ENCODE measurements around the gene GYG1. TPM values are rescaled to one million over a fixed set of nuclear protein-coding genes. Genes with fewer than 3 reads are reported as not detected.

GYG1 gene
- polyA plus RNA-seq, 1 donor from 2014 or later, result 2.4 TPM

DNA sequence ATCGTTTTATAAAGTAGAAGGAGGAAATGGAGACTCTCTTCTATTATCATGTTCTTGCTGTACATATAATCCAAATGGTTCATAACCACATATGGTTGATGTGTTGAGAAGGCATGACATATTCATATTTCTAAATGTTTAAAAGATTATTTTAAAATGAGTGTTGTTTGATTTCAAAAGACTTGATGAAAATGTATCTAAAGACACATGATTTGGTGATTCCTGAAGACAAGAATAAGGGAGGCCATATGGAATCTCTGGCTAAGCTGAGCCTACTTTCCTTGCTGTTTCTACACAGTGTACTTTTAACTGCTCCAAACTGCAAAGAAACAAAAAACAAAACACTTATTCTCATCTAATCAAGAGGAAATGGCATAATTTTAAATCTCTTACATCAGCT is 23.0 kb upstream of the GYG1 start:
- H3K9me3 ChIP-seq (ENCODE audit: low read length), result no peaks in the 10 kb centered on the region
- H3K4me2 ChIP-seq (ENCODE audit: low read length), result no peak overlapping the region
- H2AFZ ChIP-seq (ENCODE audit: low read depth, low read length), result no peak overlapping the region
- no peaks in the 10 kb centered on the region for H3K79me2 ChIP-seq (replicated peaks; ENCODE audit: insufficient read depth, low read length)
- H3K4me3 ChIP-seq (ENCODE audit: low read length), result no peak overlapping the region
- H3K9me2 ChIP-seq (ENCODE audit: insufficient read depth, low read length), result no peaks in the 10 kb centered on the region
- TF ChIP-seq POLR2AphosphoS5 (IDR thresholded peaks at IDR 0.05) (no peak), EZH2 (IDR thresholded peaks at IDR 0.05; ENCODE audit: borderline replicate concordance, insufficient read depth, low read length, poor library complexity, severe bottlenecking) (no peak), MXI1 (conservative IDR thresholded peaks at IDR 0.05; ENCODE audit: poor library complexity, severe bottlenecking) (no peak)
- no peaks in the 10 kb centered on the region for H3F3A ChIP-seq (ENCODE audit: insufficient read depth, low read length, poor library complexity, severe bottlenecking)
- H3K9ac ChIP-seq (ENCODE audit: low read length), result no peak overlapping the region
- H4K20me1 ChIP-seq (ENCODE audit: insufficient read depth), result no peaks in the 10 kb centered on the region
- H3K36me3 ChIP-seq (ENCODE audit: insufficient read depth, low read length), result no peaks in the 10 kb centered on the region
- H3K27me3 ChIP-seq (ENCODE audit: insufficient read depth, low read depth, low read length), result no peaks in the 10 kb centered on the region
- H3K27ac ChIP-seq (ENCODE audit: low read length), result no peak overlapping the region

- Histone ChIP-seq H3F3A (ENCODE audit: insufficient read depth, low read length, poor library complexity, severe bottlenecking) (no peaks in the 10 kb centered on the region), H2AFZ (ENCODE audit: low read depth, low read length) (no peak overlapping the region), H3K27ac (ENCODE audit: low read length) (no peak overlapping the region), H3K9me2 (ENCODE audit: insufficient read depth, low read length) (no peaks in the 10 kb centered on the region), H3K4me3 (ENCODE audit: low read length) (no peak overlapping the region), H3K27me3 (ENCODE audit: insufficient read depth, low read depth, low read length) (no peaks in the 10 kb centered on the region), H4K20me1 (ENCODE audit: insufficient read depth) (no peaks in the 10 kb centered on the region), H3K79me2 (replicated peaks; ENCODE audit: insufficient read depth, low read length) (no peaks in the 10 kb centered on the region), H3K9me3 (ENCODE audit: low read length) (no peaks in the 10 kb centered on the region), H3K9ac (ENCODE audit: low read length) (no peak overlapping the region), H3K4me2 (ENCODE audit: low read length) (no peak overlapping the region), H3K36me3 (ENCODE audit: insufficient read depth, low read length) (no peaks in the 10 kb centered on the region)
- TF ChIP-seq, protein P1, sequence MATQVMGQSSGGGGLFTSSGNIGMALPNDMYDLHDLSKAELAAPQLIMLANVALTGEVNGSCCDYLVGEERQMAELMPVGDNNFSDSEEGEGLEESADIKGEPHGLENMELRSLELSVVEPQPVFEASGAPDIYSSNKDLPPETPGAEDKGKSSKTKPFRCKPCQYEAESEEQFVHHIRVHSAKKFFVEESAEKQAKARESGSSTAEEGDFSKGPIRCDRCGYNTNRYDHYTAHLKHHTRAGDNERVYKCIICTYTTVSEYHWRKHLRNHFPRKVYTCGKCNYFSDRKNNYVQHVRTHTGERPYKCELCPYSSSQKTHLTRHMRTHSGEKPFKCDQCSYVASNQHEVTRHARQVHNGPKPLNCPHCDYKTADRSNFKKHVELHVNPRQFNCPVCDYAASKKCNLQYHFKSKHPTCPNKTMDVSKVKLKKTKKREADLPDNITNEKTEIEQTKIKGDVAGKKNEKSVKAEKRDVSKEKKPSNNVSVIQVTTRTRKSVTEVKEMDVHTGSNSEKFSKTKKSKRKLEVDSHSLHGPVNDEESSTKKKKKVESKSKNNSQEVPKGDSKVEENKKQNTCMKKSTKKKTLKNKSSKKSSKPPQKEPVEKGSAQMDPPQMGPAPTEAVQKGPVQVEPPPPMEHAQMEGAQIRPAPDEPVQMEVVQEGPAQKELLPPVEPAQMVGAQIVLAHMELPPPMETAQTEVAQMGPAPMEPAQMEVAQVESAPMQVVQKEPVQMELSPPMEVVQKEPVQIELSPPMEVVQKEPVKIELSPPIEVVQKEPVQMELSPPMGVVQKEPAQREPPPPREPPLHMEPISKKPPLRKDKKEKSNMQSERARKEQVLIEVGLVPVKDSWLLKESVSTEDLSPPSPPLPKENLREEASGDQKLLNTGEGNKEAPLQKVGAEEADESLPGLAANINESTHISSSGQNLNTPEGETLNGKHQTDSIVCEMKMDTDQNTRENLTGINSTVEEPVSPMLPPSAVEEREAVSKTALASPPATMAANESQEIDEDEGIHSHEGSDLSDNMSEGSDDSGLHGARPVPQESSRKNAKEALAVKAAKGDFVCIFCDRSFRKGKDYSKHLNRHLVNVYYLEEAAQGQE (IDR thresholded peaks at IDR 0.05; ENCODE audit: borderline replicate concordance), result no peak
- TF ChIP-seq EP300 (conservative IDR thresholded peaks at IDR 0.05; ENCODE audit: poor library complexity, severe bottlenecking), result peak; percentile 11
These were observed 21.1 kb upstream of the GYG1 start for GRCh38 chr3:148970271-148970670.

- no peaks in the 10 kb centered on the region for H3K27me3 ChIP-seq (ENCODE audit: insufficient read depth, low read depth, low read length)
- no peaks in the 10 kb centered on the region for H3K36me3 ChIP-seq (ENCODE audit: insufficient read depth, low read length)
- no peaks in the 10 kb centered on the region for H3K9me3 ChIP-seq (ENCODE audit: low read length)
- H3K79me2 ChIP-seq (replicated peaks; ENCODE audit: insufficient read depth, low read length), result no peaks in the 10 kb centered on the region
- no peaks in the 10 kb centered on the region for H3K9me2 ChIP-seq (ENCODE audit: insufficient read depth, low read length)
- H4K20me1 ChIP-seq (ENCODE audit: insufficient read depth), result no peaks in the 10 kb centered on the region
- no peak overlapping the region for H2AFZ ChIP-seq (ENCODE audit: low read depth, low read length)
- TF ChIP-seq TAF1 (IDR thresholded peaks at IDR 0.05; ENCODE audit: low read depth), result no peak
- no peak overlapping the region for H3K9ac ChIP-seq (ENCODE audit: low read length)
- no peak overlapping the region for H3K4me2 ChIP-seq (ENCODE audit: low read length)
- H3K27ac ChIP-seq (ENCODE audit: low read length), result no peak overlapping the region
- H3F3A ChIP-seq (ENCODE audit: insufficient read depth, low read length, poor library complexity, severe bottlenecking), result no peaks in the 10 kb centered on the region
- H3K4me3 ChIP-seq (ENCODE audit: low read length), result no peak overlapping the region
These were observed 19.8 kb upstream of the GYG1 start for GRCh38 chr3:148971401-148972163.

Data from neural cell (in vitro differentiated cells).